Fibroblast of pulmonary artery (primary cell): ENCODE measurements around the gene FGF8.

Experiments used
- DNase-seq: peaks from one replicate; pipeline ENCODE4 v3.0.0-alpha.2; 2010; ENCODE audit warnings: low read depth
- H3K4me3 ChIP-seq: replicated peaks from 2 replicates; pipeline ENCODE4 v1.5.1; 2011; ENCODE audit warnings: low read depth, mild to moderate bottlenecking, control low read depth, low read length, moderate library complexity
- TF ChIP-seq, protein P1 (sequence below): IDR thresholded peaks from 2 replicates; pipeline ENCODE4 v1.5.1; 2011; ENCODE audit warnings: mild to moderate bottlenecking, control low read depth, low read length, inconsistent platforms; ENCODE audit errors: missing control alignments

FGF8 gene

GRCh38 chr10:101777619-101778145, 1.8 kb upstream of the FGF8 start:
- TF ChIP-seq, protein P1, sequence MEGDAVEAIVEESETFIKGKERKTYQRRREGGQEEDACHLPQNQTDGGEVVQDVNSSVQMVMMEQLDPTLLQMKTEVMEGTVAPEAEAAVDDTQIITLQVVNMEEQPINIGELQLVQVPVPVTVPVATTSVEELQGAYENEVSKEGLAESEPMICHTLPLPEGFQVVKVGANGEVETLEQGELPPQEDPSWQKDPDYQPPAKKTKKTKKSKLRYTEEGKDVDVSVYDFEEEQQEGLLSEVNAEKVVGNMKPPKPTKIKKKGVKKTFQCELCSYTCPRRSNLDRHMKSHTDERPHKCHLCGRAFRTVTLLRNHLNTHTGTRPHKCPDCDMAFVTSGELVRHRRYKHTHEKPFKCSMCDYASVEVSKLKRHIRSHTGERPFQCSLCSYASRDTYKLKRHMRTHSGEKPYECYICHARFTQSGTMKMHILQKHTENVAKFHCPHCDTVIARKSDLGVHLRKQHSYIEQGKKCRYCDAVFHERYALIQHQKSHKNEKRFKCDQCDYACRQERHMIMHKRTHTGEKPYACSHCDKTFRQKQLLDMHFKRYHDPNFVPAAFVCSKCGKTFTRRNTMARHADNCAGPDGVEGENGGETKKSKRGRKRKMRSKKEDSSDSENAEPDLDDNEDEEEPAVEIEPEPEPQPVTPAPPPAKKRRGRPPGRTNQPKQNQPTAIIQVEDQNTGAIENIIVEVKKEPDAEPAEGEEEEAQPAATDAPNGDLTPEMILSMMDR = no peak

DNA sequence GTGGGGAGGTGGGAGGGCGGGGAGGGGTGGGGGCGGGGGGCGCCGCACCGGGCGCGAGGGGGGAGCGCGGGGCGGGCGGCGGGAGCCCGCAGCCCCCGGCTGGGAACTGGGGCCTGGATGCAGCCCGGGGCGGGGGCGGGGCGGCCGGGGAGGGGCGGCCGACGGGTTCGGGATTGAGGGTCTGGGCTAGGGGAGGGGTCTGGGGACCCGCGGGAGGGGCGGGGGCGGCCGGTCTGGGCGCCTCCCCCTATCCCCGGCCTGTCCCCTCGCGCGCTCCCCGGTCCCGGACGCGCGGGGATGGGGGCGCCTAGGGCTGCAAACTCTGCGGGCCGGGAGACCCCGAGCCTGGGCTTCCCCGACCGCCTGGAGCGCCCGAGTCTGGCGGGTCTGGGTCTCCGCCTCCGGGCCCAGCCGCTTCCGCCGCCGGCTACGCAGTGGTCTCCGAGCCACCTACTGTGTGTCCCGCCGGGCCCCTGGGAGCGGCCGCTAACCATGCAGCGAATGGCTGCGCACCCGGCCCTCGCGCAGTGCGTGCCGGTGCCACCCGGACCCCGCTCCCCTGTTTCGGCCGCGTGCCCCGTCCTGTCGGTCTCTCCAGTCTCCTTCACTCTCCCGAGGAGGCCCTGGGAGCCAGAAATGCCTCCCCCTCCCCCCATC, 375 bp upstream of the FGF8 start:
- no peak overlapping the region for H3K4me3 ChIP-seq
- TF ChIP-seq, protein P1 = no peak

More at GRCh38 chr10:101777619-101778145, 1.8 kb upstream of the FGF8 start:
- DNase-seq = no peak
- H3K4me3 ChIP-seq = no peak overlapping the region

DNA sequence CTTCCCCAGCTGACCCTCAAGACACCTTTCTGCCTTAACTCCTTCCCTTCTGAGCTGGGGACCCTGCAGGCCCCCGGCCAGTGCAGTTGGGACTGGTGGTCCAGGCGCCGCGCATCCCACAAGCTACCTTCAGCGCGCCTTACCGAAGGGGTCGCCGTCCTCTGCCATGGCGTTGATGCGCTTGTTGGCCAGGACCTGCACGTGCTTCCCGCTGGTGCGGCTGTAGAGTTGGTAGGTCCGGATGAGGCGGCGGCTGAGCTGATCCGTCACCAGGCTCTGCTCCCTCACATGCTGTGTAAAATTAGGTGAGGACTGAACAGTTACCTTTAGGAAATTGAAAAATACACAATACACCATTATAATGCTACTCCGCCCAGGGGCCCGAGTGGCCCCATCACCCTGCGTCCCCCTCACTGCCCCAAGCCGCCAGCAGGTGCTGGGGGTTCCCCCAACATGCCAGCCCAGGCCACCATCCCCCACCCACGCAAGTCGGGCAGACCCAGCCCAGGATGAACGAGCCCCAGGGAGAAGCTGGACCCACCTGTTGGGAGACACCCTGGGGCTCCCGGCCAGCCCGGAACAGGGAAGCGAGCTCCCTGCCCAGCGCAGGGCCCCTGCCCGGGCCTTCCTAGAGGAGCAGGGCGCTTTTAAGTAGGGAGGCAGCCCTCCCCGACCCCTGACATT, 1.2 kb downstream of the FGF8 start:
- no peak overlapping the region for H3K4me3 ChIP-seq
- no peak for DNase-seq
- TF ChIP-seq, protein P1 = no peak

More for the DNA sequence above, 375 bp upstream of the FGF8 start:
- DNase-seq = no peak

- no peak overlapping the region for H3K4me3 ChIP-seq
Observed at GRCh38 chr10:101773923-101774588, 1.9 kb downstream of the FGF8 start.

DNA sequence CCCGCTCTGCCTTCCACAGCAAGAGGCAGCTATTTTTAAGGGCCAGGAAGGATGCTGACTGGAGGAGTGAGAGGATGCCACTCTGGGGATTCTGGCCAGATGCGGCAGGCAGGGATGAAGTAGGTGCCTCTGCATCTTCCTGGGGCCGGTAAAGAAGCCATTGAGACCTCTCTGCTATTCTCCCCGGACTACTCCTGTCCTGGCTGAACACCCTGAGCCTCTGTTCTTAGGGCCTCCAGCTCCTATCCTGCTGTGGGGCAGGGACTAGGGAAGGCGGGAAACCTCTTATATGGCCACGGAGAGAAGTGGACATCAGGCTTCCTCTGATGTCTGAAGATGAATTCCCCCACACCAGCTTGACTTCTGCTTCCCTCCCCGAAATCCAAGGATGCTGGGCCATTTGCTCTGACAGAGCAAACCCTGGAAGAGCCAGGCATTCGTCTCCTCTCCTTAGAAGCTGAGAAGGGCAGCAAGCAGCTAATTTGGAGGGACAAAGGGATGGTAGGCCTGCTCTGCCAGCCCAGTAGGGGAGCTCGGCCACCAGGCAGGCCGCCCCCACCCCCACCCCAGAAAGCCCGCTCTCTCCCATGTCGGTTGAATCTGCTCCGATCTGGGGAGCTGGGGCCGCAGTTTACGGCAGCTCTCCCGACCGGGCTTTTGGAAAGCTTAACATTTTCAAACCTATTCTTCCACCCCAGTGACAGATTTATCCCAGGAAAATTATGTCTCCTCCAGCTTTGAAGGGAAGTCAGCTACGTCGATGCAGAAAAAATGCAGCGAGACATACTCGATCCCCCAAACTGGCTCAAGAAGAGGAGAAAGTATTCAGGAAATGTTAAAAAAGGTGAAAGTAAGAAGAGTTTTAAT, 2.8 kb downstream of the FGF8 start:
- no peak for DNase-seq
- TF ChIP-seq, protein P1 = no peak
- H3K4me3 ChIP-seq = no peak overlapping the region

More at GRCh38 chr10:101773923-101774588, 1.9 kb downstream of the FGF8 start:
- DNase-seq = no peak
- TF ChIP-seq, protein P1 = no peak
